Dermis microvascular lymphatic vessel endothelial cell (primary cell): ENCODE results near the gene IDH3A. TPM values are rescaled to one million over a fixed set of nuclear protein-coding genes. Genes with fewer than 3 reads are reported as not detected.
"Not testable (repeated sequence)": the region's sequence is repeated elsewhere in the genome, so short reads cannot be mapped to it uniquely, and the experiment has no call there.

ENCODE experiments used
- DNase-seq, 2 donors: peaks; one replicate each; pipeline versions ENCODE4 v3.0.0 to v3.0.0-alpha.2; 2010; ENCODE audit warnings: low read depth in 2 of 2
- total RNA-seq: library from RNA; depleted of rRNA; stranded (reverse); fragments of >200 nt; gene quantifications from 2 replicates; pipeline ENCODE4 v1.2.1, GENCODE V29; 2014

The IDH3A gene
- total RNA-seq, 1 donor from 2014 or later = 20.3 TPM

DNA sequence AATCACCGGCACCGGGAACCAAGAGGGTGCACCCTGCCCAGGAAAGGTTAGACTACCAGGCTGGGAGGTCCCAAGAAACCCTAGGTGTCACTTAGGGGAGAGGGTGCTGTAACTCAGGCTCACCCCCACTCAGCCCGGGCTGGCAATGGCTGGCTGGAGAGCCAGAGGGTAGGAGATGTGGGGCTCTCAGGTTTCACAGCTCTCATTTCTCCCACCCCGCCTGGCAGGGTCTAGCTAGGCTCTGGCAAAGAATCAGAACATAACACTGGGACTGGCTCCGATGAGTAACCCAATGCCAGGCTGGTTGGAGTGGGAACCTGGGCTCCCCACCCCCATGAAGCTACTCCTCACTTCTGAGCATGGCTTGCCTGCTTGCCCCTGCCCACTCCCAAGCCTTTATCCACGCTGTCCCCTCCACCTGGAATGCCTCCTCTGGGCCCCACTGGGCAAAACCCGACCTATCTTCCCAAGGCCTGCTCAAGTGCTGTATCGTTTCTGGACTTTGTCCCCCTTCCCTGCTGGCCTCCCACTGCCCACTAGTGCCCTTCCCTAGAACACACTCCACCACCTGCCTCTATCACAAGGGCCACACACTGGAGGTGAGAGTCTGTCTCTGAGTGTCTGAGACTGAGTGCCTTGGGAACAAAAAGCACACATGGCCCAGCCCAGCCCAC lies 19.9 kb upstream of the IDH3A start:
- no peak for DNase-seq

- DNase-seq = no peak
Observed at GRCh38 chr15:78129751-78130287, 19.3 kb upstream of the IDH3A start.

- no peak for DNase-seq
Observed at GRCh38 chr15:78130466-78131294, 18.5 kb upstream of the IDH3A start.

DNA sequence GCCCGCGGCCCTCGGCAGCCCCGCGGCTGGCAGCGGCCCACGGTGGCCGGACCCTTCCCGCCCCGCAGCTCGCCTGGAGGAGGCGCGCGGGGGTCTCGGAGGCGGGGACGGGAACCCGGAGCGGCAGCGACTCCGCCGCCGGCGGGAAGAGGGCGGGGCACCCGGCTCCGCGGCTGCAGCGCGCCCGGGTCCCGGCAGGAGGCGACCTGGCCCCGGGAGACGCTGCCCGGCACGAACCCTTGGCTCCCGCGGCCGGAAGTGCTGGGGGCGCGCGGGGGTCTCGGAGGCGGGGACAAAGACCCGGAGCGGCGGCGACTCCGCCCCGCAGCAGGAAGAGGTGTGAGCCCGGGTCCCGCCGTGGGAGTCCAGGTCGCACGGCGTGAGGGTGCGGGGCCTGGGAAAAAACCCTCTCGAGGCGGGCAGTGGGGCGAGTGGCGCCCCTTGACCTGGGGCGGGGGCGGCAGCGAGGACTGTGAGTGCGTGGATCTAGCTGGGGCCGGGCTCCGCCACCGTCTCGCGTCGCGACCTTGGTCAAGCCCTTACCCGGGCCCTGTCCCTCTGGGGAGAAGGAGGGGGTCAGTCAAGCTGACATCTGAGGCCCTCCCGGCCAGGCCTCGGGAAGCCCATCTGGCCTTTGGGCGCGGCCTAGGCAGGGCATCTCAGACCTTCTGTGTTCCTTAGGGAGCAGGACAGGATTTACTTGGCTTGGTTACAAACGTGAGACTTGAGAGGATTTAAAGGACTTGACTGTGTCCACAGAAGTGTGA lies 17.7 kb upstream of the IDH3A start, which contains the start of gene CIB2:
CIB2 (minus strand) TSS at position 151 of the 767 bp plus-strand sequence. CDS start 230 bp downstream, outside the sequence.
- peak in 1 of 2 donors; percentile 62 for DNase-seq

- no peak for DNase-seq
Observed at GRCh38 chr15:78133801-78134200, 15.4 kb upstream of the IDH3A start.

GRCh38 chr15:78139578-78139977 lies 9.6 kb upstream of the IDH3A start:
- no peak for DNase-seq

DNA sequence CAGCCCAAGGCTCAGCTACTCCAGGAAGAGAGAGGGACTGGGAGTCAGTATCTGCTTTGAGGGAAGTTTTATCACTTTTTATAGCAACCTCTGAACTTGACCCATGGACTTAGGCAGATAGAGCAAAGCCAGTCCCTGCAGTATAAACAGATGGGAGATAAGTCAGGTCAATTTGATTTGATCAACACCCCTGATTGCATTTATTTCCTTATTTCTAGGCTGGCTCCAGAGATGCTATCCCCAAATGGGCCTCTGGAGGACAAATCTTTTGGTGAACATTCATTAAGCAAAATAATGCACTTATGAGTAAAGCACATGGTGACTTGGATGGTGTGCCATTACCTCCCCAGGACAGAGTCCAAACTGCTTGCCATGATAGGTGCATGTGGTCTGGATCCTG lies 8.9 kb upstream of the IDH3A start:
- no peak for DNase-seq

DNA sequence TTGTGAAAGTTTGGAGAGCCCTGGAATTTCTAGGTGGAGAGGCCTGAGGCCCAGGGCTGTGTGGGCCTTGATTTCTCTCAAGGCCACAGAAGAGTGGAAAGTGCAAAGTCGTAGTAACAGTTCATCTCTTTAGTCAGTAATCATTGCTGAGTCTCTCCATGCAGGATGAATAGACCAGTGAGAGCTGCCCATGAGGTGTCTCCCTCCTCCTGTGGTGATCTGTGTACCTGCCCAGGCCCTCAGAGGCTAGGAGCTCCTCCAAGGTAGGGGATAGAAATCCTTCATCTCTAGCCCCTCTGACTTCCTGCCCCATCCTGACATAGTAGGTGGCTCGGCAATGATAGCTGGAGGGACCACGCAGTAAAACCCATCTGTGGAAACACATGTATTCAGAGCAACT lies 6.8 kb upstream of the IDH3A start:
- DNase-seq = no peak

DNA sequence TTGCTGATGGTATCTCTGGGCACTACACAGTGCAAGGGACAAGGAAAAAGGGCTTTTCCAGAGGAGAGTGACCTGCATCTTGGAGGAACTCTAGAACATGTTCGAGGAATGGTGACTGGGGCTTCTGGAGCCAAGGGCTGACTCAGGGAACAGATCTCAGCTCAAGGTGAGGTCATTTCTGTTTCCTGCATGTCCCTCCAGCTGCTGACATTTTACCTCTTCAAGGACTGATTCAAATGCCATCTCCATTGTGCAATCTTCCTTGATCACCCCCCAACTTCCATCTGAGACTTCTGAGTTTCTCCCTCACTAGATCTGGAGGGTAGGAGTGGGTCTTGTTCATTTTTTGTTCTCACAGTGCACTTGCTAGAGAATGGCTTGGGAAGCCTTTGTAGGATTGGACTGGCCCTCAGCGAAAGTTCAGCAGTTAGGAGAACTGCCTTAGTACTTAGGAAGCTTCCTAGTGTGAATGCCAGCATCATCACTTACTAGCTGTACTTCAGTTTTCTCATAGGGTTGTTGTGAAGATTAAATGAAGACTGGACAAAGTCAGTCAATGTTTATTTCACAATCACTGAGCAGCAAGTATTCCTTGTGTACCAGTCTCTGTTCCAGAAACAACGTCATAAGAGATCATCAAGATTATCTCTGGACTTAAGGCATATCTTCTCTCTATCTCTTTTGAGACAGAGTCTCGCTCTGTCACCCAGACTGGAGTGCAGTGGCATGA lies 2.6 kb upstream of the IDH3A start:
- no peak for DNase-seq

DNA sequence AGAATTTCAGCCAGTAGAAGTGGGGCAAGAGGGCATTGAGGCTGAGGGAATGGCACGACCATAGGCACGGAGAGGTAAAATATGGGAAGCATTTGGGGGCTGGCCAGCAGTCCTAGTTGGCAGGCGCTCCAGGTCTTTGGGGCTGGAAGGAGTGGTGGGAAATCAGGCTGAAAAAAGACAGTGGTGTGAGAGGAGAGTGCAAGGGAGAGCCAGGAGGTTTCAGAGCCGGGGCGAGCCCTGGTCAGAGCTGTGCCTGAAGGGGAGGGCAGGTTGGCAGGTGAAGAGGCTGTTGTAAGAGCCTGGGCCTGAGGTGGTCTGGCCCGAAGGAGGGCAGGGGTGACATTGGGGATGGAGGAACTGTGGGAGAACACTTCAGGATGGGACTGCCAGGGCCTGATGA lies 1.6 kb upstream of the IDH3A start:
- no peak for DNase-seq

DNA sequence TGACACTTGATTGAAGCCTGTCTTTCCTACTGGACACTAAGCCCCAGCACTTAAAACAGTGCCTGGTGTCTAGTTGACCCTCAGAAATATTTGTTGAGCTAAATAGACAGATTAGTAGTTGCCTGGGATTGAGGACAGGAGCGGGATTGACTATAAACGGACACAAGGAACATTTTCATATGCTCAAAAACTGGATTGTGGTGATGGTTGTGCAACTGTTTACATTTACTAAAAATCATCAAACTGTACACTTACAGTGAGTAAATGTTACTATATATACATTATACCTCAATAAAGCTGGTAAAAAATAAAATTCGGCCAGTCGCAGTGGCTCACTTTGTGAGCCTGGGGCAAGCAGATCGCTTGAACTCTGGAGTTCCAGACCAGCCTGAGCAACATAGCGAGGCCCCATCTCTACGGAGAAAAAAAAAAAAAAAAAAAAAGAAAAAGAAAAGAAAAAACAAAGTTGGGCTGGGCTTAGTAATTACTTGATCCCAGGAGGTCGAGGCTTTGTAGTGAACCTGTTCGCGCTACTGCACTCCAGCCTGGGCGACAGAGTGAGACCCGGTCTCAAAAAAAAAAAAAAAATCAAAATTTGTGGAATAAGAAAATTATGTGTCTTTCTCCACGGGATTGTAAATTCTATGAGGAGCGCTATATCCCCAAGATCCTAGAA lies 632 bp upstream of the IDH3A start:
- no peak for DNase-seq

DNA sequence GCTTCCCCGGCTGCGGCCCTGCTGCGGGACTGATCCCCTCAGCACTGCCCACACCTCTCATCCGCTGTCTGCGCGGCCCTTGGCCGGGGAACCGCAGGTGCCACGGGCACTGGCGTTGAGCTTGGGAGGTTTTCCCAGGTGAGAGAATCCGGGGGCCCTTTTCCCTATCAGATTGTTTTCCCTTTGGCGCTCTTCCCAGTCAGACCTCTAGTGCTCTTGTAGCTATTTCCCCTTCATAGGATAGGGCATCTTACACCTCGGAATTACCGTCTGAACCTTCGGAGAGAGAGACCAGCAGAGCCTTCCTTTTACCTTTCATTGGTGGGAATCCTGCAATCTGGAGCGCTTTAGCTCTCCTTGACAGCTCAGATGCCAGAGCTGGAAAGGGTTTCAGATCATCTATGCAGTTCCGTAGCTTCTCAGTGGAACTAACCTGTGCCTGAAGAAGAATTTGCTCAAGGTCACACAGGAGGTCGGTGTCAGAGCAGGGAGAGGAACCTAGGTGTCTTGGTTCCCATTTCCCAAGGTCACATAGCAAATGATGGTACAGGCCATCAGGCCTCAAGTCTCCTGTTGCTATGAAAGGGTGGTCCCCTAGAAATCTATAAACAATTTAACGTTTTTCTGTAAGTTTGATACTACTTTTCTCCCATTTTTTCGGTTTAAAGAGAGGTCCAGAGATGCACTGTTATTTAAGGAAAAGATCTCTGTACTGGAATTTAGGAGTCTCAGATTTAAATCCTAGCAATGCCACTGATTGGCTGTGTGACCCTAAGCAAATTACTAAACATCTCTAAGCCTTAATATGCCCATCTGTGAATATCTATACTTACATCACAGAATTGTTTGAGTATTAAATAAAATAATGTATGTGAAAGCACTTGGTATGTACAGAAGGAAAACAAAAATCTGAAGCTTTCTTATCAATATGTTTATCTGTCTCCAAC lies 916 bp downstream of the IDH3A start:
- DNase-seq = peak in 1 of 2 donors; percentile 4

DNA sequence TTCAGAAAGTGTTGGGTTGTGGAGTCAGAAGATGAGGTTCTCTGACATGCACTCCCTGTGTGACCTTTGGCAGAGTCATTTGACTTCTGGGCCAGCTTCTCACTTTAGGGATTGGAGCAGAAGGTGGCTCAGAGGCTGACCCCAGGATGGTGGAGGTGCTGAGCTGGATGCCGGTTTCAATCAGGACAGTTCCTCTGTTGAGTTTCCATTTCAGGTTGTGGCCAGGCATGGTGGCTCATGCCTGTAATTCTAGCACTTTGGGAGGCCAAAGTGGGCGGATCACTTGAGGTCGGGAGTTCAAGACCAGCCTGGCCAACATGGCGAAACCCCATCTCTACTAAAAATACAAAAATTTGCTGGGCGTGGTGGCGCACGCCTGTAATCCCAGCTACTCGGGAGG lies 1.9 kb downstream of the IDH3A start:
- not testable (repeated sequence) for DNase-seq

DNA sequence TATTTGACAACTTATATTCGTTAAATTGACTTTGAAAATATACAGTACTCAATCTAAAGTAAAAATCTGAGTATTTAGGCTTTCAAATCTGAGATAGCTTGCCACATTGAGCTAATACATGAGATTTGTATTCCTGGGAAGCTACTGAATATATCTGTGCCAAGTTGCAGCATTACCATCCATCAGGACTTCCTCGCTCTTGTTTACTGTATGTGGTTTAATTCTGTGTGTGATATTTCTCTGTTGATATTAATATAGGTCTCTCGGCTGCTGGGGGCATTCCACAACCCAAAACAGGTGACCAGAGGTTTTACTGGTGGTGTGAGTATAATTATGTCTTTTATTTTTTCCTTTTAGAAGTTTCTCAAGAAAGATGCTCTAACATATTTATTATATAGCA lies 5.8 kb downstream of the IDH3A start:
- DNase-seq = no peak

DNA sequence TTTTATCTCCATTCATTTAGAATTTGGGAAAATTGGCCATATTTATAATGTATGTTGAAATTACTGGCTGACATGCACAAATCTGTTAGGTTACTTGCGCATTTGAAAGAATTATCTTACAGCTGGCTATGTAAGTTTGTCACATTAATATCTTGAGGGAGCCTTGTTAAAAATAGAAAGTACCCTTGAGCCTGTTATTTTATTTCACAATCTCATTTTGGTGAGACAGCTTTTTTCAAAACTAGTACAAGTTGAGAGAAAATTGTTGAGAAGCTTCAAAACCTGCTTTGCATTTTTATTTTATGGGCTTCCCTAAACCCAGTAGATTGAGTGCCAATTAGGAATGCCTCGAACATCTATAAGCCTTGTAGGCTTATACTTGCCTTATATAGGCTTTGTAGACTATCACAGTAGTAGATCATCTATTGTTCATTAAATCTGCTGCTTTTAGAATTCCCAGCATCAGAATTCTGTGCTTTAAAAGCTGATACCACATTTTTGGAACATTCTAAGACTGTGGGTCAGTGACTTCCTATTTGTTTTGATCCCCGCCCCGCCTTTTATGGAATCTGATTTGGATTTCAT lies 6.3 kb downstream of the IDH3A start:
- no peak for DNase-seq

- DNase-seq = no peak
Observed at GRCh38 chr15:78156653-78157052, 7.5 kb downstream of the IDH3A start.

DNA sequence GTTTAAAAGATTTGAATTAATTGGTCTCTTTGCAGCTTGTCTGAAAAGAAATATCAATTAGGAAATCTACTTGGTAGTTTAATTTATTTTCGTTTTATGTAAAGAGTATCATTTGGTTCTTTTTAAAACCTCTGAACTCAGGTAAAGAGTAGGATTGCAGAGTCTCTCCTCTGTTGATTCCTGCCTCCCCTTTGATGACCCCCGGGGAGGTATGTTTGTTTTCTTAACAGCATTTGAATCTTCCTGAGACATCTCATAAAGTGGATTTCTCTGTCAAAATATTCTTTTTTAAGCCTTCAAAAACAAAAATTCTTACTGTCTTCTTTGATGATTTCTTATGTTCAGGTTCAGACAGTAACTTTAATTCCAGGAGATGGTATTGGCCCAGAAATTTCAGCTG lies 8.0 kb downstream of the IDH3A start:
- no peak for DNase-seq

DNA sequence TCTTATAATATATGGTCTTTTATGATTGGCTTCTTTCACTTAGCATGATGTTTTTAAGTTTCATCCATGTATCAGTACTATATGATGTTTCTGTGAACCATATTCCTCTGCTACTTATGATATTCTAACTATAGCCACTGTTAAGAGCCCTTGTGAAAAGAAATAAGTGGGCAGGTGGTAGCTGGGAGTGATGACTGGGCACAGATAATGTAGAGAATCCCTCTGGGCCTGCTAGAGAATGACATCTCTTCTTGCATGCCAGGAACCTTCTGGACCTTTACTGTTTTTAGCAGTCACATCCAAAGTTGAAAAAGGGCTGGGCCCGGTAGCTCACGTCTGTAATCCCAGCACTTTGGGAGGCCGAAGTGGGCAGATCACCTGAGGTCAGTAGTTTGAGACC lies 10.2 kb downstream of the IDH3A start:
- DNase-seq = no peak

DNA sequence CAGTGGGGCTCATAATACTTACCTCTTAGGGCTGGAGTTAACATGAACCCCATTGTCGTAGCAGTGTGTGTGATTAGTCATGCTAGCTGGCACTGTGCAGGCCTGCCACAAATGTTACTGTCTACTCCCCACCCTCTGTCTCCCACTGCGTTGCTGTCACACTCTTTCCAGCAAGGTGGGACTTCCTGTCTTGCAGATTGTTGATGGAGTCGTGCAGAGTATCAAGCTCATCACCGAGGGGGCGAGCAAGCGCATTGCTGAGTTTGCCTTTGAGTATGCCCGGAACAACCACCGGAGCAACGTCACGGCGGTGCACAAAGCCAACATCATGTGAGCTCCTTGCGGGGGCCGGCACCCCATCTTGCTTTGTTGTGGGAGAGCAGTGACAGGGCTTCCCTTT lies 12.9 kb downstream of the IDH3A start:
- no peak for DNase-seq
